ENCODE measurements around the gene C22orf31.
"Not testable (repeated sequence)": the region's sequence is repeated elsewhere in the genome, so short reads cannot be mapped to it uniquely, and the experiment has no call there.

C22orf31 gene

GRCh38 chr22:29092243-29092642, 30.6 kb upstream of the C22orf31 start:
- Mint-ChIP-seq H3K4me1 (ENCODE audit: low read depth in 2 of 2) (no peaks in the 10 kb centered on the region), H3K27ac (no peak overlapping the region), H3K27me3 (peaks cover 42 to 53% of the 10 kb centered on the region in 2 donors)

DNA sequence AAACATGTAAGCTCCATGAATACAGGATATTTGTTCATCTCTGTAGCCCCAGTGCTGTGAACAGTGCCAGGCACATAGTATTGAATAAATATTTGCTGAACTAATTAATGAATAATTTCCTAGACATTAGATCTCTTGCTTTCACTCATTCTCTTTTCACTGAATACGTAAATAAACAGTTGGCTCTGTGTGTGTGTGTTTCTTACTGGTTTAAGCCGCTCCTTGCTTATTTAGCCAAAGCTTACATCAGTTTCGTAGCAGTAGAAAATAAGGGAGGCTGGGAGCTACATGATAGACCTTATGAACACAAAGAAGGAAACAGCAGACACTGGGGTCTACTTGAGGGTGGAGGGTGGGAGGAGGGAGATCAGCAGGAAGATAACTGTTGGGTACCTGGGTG, 28.4 kb upstream of the C22orf31 start:
- Mint-ChIP-seq H3K4me3 (no peak overlapping the region), H3K27me3 (peaks cover 36 to 53% of the 10 kb centered on the region in 2 donors), H3K27ac (no peak overlapping the region)

More at GRCh38 chr22:29092243-29092642, 30.6 kb upstream of the C22orf31 start:
- ATAC-seq (replicated peaks), result no peak
- Mint-ChIP-seq H3K36me3 (ENCODE audit: insufficient read depth) (peaks cover 3% of the 10 kb centered on the region), H3K9me3 (no peaks in the 10 kb centered on the region), H3K4me3 (no peak overlapping the region)
- DNase-seq, result no peak

DNA sequence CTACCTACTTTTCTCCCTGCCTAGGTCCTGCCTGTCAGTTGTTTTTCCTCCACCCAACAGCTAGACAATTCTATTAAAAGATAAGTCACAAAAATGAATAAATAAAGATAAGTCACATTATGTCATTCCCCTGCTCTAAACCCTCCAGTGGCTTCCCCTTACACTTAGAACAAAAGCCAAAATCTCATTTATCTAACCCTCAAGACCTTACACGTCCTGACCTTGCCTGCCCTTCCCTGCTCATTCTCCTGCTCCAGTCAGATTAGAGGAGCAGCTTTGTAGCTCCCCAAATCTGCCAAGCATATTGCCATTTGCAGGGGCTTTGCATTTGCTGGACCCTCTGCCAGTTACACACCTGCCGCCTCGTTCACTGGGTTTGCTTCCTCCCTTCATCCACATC, 27.9 kb upstream of the C22orf31 start:
- Mint-ChIP-seq H3K4me1 (ENCODE audit: low read depth in 2 of 2) (no peaks in the 10 kb centered on the region), H3K27me3 (peaks cover 36 to 49% of the 10 kb centered on the region in 2 donors), H3K36me3 (ENCODE audit: insufficient read depth) (peaks cover 3% of the 10 kb centered on the region), H3K4me3 (no peak overlapping the region), H3K27ac (no peak overlapping the region), H3K9me3 (no peaks in the 10 kb centered on the region)
- no peak for DNase-seq
- no peak for ATAC-seq (replicated peaks)

More for the DNA sequence above, 28.4 kb upstream of the C22orf31 start:
- H3K9me3 Mint-ChIP-seq, result no peaks in the 10 kb centered on the region
- no peak for DNase-seq
- H3K36me3 Mint-ChIP-seq (ENCODE audit: insufficient read depth), result peaks cover 3% of the 10 kb centered on the region
- no peaks in the 10 kb centered on the region for H3K4me1 Mint-ChIP-seq (ENCODE audit: low read depth in 2 of 2)
- no peak for ATAC-seq (replicated peaks)

GRCh38 chr22:29088809-29089208, 27.2 kb upstream of the C22orf31 start:
- Mint-ChIP-seq H3K36me3 (ENCODE audit: insufficient read depth) (peaks cover 3% of the 10 kb centered on the region), H3K27ac (no peak overlapping the region), H3K9me3 (no peaks in the 10 kb centered on the region), H3K27me3 (peaks cover 35 to 45% of the 10 kb centered on the region in 2 donors), H3K4me3 (no peak overlapping the region), H3K4me1 (ENCODE audit: low read depth in 2 of 2) (no peaks in the 10 kb centered on the region)
- DNase-seq, result no peak
- ATAC-seq (replicated peaks), result no peak

GRCh38 chr22:29087012-29087411, 25.4 kb upstream of the C22orf31 start:
- no peak for ATAC-seq (replicated peaks)
- H3K9me3 Mint-ChIP-seq, result no peaks in the 10 kb centered on the region
- peaks cover 33 to 40% of the 10 kb centered on the region in 2 donors for H3K27me3 Mint-ChIP-seq
- peaks cover 3% of the 10 kb centered on the region for H3K36me3 Mint-ChIP-seq (ENCODE audit: insufficient read depth)
- H3K27ac Mint-ChIP-seq, result no peak overlapping the region
- no peak for DNase-seq
- peaks cover 0 to 2% of the 10 kb centered on the region in 2 donors for H3K4me1 Mint-ChIP-seq (ENCODE audit: low read depth in 2 of 2)
- no peak overlapping the region for H3K4me3 Mint-ChIP-seq

DNA sequence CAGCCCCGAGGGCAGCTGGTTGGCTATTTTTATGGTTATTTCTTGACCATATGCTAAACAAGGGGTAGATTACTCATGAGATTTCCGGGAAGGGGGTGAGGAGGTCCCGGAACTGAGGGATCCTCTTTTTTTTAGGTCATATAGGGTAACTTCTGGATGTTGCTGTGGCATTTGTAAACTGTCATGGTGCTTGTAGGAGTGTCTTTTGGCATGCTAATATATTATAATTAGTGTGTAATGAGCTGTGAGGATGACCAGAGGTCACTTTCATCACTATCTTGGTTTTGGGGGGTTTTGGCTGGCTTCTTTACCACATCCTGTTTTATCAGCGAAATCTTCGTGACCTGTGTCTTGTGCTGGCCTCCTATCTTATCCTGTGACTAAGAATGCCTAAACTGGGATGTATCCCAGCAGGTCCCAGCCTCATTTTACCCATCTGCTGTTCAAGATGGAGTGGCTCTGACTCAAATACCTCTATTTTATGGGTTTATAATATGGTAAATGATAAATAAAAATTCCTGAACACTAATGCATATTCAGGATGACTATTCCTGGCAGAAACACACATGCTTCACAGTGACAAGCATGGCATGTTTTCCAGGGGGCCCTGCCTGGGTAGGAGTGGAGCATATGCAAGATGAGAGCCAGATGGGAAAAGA, 22.4 kb upstream of the C22orf31 start:
- ATAC-seq (replicated peaks), result no peak
- H3K9me3 Mint-ChIP-seq, result no peaks in the 10 kb centered on the region
- no peak for DNase-seq
- peaks cover 2% of the 10 kb centered on the region for H3K36me3 Mint-ChIP-seq (ENCODE audit: insufficient read depth)
- no peak overlapping the region for H3K27ac Mint-ChIP-seq
- peaks cover 5% of the 10 kb centered on the region in 2 donors for H3K4me1 Mint-ChIP-seq (ENCODE audit: low read depth in 2 of 2)
- peaks cover 27% of the 10 kb centered on the region in 2 donors for H3K27me3 Mint-ChIP-seq
- no peak overlapping the region for H3K4me3 Mint-ChIP-seq

GRCh38 chr22:29083576-29083932, 21.9 kb upstream of the C22orf31 start:
- H3K4me1 Mint-ChIP-seq (ENCODE audit: low read depth in 2 of 2); H3K4me3 Mint-ChIP-seq; DNase-seq; H3K36me3 Mint-ChIP-seq (ENCODE audit: insufficient read depth); H3K9me3 Mint-ChIP-seq; H3K27ac Mint-ChIP-seq; ATAC-seq (replicated peaks): not testable (repeated sequence)
- H3K27me3 Mint-ChIP-seq, result peaks cover 22 to 27% of the 10 kb centered on the region in 2 donors

GRCh38 chr22:29082826-29083545, 21.4 kb upstream of the C22orf31 start:
- Mint-ChIP-seq H3K27ac (no peak overlapping the region), H3K27me3 (peaks cover 19 to 33% of the 10 kb centered on the region in 2 donors), H3K4me1 (ENCODE audit: low read depth in 2 of 2) (peaks cover 5% of the 10 kb centered on the region in 2 donors), H3K36me3 (ENCODE audit: insufficient read depth) (peaks cover 2% of the 10 kb centered on the region), H3K4me3 (no peak overlapping the region), H3K9me3 (no peaks in the 10 kb centered on the region)
- ATAC-seq (replicated peaks), result no peak
- no peak for DNase-seq

DNA sequence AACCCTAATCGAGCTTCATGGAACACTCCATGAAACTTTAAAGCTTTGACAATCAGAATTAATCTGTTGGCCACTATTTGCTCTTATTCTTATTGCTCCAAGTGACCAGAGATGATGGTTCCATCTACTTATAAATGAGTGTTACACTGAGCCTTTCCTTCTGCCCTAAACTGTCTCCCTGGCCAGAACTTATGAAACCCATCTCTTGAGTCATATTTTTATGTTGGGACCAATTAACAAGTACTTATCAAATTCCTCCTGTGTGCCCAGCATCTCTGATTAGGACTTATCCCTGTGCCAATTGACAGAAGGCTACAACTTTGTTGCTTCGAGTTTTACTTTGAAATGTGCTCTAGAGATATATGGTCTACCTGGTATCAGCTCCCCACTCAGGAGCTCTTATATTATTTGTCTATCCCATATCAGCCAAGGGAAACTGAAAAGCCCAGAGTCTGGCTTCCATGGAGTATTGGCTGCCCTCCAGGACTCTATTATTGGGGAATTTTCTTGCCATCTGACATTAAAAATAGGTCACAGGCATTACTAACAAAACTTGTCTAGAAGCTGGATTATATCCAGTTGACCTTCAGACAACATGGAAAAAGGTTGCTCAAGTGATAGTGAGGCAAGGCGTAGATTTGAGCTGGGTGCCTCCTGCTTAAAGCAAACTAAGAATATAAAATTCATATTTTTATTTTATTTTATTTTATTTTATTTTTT, 20.0 kb upstream of the C22orf31 start:
- peaks cover 28 to 36% of the 10 kb centered on the region in 2 donors for H3K27me3 Mint-ChIP-seq
- H3K4me1 Mint-ChIP-seq (ENCODE audit: low read depth in 2 of 2), result peaks cover 5% of the 10 kb centered on the region in 2 donors
- H3K36me3 Mint-ChIP-seq (ENCODE audit: insufficient read depth), result peaks cover 2% of the 10 kb centered on the region
- DNase-seq (no peak), ATAC-seq (replicated peaks) (no peak)
- H3K9me3 Mint-ChIP-seq, result no peaks in the 10 kb centered on the region
- no peak overlapping the region for H3K27ac Mint-ChIP-seq
- no peak overlapping the region for H3K4me3 Mint-ChIP-seq

DNA sequence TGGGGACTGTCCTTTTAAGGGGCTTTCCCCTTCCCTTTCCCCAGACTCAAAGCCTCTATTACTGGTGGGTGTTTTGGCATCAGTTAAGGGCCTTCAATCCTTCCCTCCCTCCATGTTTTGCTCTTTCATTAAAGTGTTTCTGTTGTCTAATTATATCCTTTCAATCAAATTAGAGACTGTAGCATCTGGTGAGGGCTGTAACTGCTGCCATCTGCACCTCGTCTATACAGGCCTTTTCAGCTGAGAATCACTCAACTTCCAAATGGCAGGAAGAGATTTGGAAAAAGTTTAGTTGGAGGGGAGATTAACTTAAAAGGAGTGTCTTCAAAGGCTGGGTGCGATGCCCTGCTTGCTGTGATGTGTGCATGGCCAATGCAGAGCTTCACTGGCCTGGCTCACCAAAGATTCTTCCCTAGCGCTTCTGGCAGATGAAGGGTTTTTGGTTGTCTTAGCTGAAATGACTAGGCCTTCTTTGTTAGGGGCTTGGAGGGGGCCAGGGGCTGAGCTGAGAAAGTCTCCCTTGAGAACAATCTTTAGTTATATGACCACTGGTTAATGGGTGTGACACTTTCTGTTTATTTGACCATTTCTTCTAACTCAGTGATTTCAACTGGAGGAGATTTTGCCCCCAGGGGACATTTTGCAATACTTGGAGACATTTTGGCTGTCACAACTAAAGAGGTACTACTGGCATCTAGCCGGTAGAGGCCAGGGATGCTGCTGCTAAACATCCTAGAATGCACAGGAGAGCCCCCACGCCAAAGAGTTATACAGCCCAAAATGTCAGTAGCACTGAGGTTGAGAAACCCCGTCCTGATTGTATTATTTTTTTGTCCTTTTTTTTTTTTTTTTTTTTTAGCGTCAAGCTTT, 18.7 kb upstream of the C22orf31 start:
- peaks cover 5% of the 10 kb centered on the region in 2 donors for H3K4me1 Mint-ChIP-seq (ENCODE audit: low read depth in 2 of 2)
- peaks cover 38 to 46% of the 10 kb centered on the region in 2 donors for H3K27me3 Mint-ChIP-seq
- H3K27ac Mint-ChIP-seq, result no peak overlapping the region
- no peak overlapping the region for H3K4me3 Mint-ChIP-seq
- no peak for DNase-seq
- no peaks in the 10 kb centered on the region for H3K9me3 Mint-ChIP-seq
- peaks cover 2% of the 10 kb centered on the region for H3K36me3 Mint-ChIP-seq (ENCODE audit: insufficient read depth)
- ATAC-seq (replicated peaks), result no peak

GRCh38 chr22:29079218-29079901, 17.7 kb upstream of the C22orf31 start:
- Mint-ChIP-seq H3K4me3 (no peak overlapping the region), H3K27me3 (peaks cover 47 to 54% of the 10 kb centered on the region in 2 donors), H3K9me3 (no peaks in the 10 kb centered on the region), H3K36me3 (ENCODE audit: insufficient read depth) (peaks cover 2% of the 10 kb centered on the region), H3K4me1 (ENCODE audit: low read depth in 2 of 2) (peaks cover 5 to 6% of the 10 kb centered on the region in 2 donors), H3K27ac (no peak overlapping the region)
- peak; percentile 80 for ATAC-seq (replicated peaks)
- DNase-seq, result peak in 2 of 3 experiments; percentile 4 to 5

DNA sequence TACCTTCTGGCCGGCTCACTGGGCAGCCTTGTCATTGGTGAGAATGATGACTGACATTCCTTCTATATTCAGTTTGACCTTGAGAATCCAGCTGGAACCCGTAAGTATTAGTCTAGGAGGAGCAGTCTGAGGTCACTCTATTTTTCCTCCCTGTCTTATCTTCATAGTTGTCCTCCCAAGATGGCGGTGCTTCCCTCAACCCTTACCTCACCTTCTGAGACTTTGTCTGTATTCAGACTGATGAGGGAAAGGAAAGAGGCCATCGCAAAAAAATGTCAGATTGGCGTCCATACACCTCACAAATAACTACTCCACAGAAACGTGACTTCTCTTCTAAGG, 17.2 kb upstream of the C22orf31 start:
- no peak for DNase-seq
- H3K27me3 Mint-ChIP-seq, result peaks cover 50 to 54% of the 10 kb centered on the region in 2 donors

More for the DNA sequence above, 17.2 kb upstream of the C22orf31 start:
- H3K27ac Mint-ChIP-seq, result no peak overlapping the region
- H3K36me3 Mint-ChIP-seq (ENCODE audit: insufficient read depth), result peaks cover 2% of the 10 kb centered on the region
- no peaks in the 10 kb centered on the region for H3K9me3 Mint-ChIP-seq
- no peak for ATAC-seq (replicated peaks)
- peaks cover 10 to 11% of the 10 kb centered on the region in 2 donors for H3K4me1 Mint-ChIP-seq (ENCODE audit: low read depth in 2 of 2)
- H3K4me3 Mint-ChIP-seq, result no peak overlapping the region
